Tibial nerve (tissue), 4 donors: ENCODE measurements around the gene SHD.

Experiments used
- CTCF ChIP-seq, 5 experiments: fragments of 200-600 bp in 3 of 5; fragments of 450-650 bp in 2 of 5; sonication (generic) in 3 of 5; IDR thresholded peaks; one replicate each; pipeline ENCODE4 v1.5.1; 2016 to 2019; ENCODE audit warnings: antibody characterized with exemption in 5 of 5, mild to moderate bottlenecking in 3 of 5, moderate library complexity in 2 of 5
- EP300 ChIP-seq, 2 donors: sonication (generic); formaldehyde crosslinking; IDR thresholded peaks; one replicate each; pipeline ENCODE4 v1.6.1; 2017; ENCODE audit warnings: antibody characterized with exemption in 2 of 2, mild to moderate bottlenecking in 1 of 2
- POLR2A ChIP-seq, 2 donors: fragments of 450-650 bp; IDR thresholded peaks; one replicate each; pipeline ENCODE4 v1.6.1; 2017; ENCODE audit warnings: antibody characterized with exemption in 2 of 2, mild to moderate bottlenecking in 2 of 2, moderate library complexity in 2 of 2

- TF ChIP-seq EP300 (IDR thresholded peaks at IDR 0.05), result no peak
- no peak for TF ChIP-seq POLR2A (IDR thresholded peaks at IDR 0.05)
- no peak for TF ChIP-seq CTCF (IDR thresholded peaks at IDR 0.05)
Measured at GRCh38 chr19:4305659-4306058, 26.6 kb downstream of the SHD start.
